Activated naive CD8-positive, alpha-beta T cell treated with anti-CD3 and anti-CD28 coated beads, Interleukin-2, amount 50 U/mL, for 16 hours (primary cell): ENCODE results near the gene KIRREL1.
A peak's percentile ranks its signal among the peaks of the same experiment; 100 is the strongest.

Experiments used
- DNase-seq: peaks from one replicate; pipeline ENCODE4 v3.0.0-alpha.2; 2020; ENCODE audit warnings: low read depth, low spot score

KIRREL1 gene

GRCh38 chr1:157993147-157993917 lies at the start of gene KIRREL1:
TSS of gene KIRREL1 (plus strand) at chr1:157993645. CDS start at chr1:157993677, 32 bp downstream.
- no peak for DNase-seq

GRCh38 chr1:157944663-157945280 lies 48.7 kb upstream of the KIRREL1 start:
- no peak for DNase-seq

GRCh38 chr1:157948312-157949073 lies 45.0 kb upstream of the KIRREL1 start:
- DNase-seq = no peak

- DNase-seq = no peak
Measured at GRCh38 chr1:157949074-157949354, 44.4 kb upstream of the KIRREL1 start.

GRCh38 chr1:157951230-157951629 lies 42.2 kb upstream of the KIRREL1 start:
- DNase-seq = no peak

- no peak for DNase-seq
Measured at GRCh38 chr1:157952601-157953000, 40.8 kb upstream of the KIRREL1 start.

GRCh38 chr1:157955221-157955620 lies 38.2 kb upstream of the KIRREL1 start:
- no peak for DNase-seq

GRCh38 chr1:157955857-157956256 lies 37.6 kb upstream of the KIRREL1 start:
- DNase-seq = no peak

GRCh38 chr1:157956732-157957131 lies 36.7 kb upstream of the KIRREL1 start:
- DNase-seq = no peak

GRCh38 chr1:157958263-157958662 lies 35.2 kb upstream of the KIRREL1 start:
- no peak for DNase-seq

- no peak for DNase-seq
Measured at GRCh38 chr1:157959750-157960149, 33.7 kb upstream of the KIRREL1 start.

- no peak for DNase-seq
Measured at GRCh38 chr1:157960773-157961172, 32.7 kb upstream of the KIRREL1 start.

- no peak for DNase-seq
Measured at GRCh38 chr1:157961805-157962762, 31.4 kb upstream of the KIRREL1 start.

- DNase-seq = peak; percentile 14
Measured at GRCh38 chr1:157963713-157964112, 29.7 kb upstream of the KIRREL1 start.

- no peak for DNase-seq
Measured at GRCh38 chr1:157965584-157965983, 27.9 kb upstream of the KIRREL1 start.

- no peak for DNase-seq
Measured at GRCh38 chr1:157966031-157966537, 27.4 kb upstream of the KIRREL1 start.

- DNase-seq = no peak
Measured at GRCh38 chr1:157967205-157967604, 26.2 kb upstream of the KIRREL1 start.

- DNase-seq = no peak
Measured at GRCh38 chr1:157968508-157968907, 24.9 kb upstream of the KIRREL1 start.

- DNase-seq = no peak
Measured at GRCh38 chr1:157968946-157969345, 24.5 kb upstream of the KIRREL1 start.

- DNase-seq = no peak
Measured at GRCh38 chr1:157969697-157970485, 23.6 kb upstream of the KIRREL1 start.

GRCh38 chr1:157971769-157972168 lies 21.7 kb upstream of the KIRREL1 start:
- DNase-seq = no peak
